ENCODE measurements around the gene GSTM2.

GSTM2 gene

DNA sequence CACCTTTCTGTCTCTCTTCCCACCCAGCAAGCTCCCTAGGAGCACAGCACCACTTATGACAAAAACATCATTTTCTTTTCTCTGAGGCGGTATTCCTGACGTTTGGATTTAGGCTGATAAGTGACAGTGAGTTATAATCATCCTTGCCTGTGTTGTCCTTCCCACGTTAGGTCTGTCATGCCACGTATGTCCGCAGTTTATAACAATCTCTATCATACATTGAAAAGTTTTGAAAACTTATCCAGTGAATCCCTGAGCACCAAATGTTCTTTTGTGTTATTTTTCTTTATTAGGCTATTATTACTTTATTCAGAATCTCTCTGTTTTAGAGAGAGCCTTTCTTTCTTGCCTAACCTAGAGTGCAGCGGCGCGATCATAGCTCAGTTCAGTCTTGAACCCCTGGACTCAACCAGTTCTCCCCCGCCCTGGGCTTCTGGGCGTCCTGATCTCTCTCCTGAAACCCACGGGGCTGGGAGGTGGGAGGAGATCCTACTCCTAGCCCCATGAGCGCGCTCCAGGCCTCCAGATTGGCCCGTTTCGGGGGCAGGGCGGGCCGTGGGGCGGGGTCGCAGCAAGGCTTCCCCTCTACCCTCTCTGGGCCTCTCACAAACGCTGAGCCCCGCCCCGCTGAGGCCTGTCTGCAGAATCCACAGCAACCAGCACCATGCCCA lies at the start of gene GSTM2:
Gene GSTM2, plus strand, starts transcription at position 606 of the 671 bp plus-strand sequence. Its CDS starts 59 bp downstream, at position 665.
- Histone ChIP-seq H3K4me1 (ENCODE audit: control insufficient read depth in 5 of 5, insufficient read depth in 5 of 5, low read length in 5 of 5) (peaks cover 2 to 13% (median 12%) of the 10 kb centered on the region in 5 donors), H3K27me3 (ENCODE audit: control insufficient read depth in 5 of 5, insufficient read depth in 4 of 5, low read length in 5 of 5) (no peaks in the 10 kb centered on the region), H3K27ac (ENCODE audit: low read depth, low read length) (no peak within 1 kb of the TSS), H3K36me3 (ENCODE audit: control insufficient read depth in 5 of 5, insufficient read depth in 5 of 5, low read length in 5 of 5) (peaks cover 0 to 11% (median 5%) of the 10 kb centered on the region in 5 donors), H3K4me3 (ENCODE audit: low read depth in 1 of 5, low read length in 5 of 5) (peak within 1 kb of the TSS; percentile 62 to 79 (median 72)), H3K9me3 (ENCODE audit: control insufficient read depth in 5 of 5, low read length in 5 of 5) (no peaks in the 10 kb centered on the region), H3K9ac (ENCODE audit: low read length in 5 of 5) (peak within 1 kb of the TSS in 4 of 5 donors; percentile 53 to 74 (median 65))

DNA sequence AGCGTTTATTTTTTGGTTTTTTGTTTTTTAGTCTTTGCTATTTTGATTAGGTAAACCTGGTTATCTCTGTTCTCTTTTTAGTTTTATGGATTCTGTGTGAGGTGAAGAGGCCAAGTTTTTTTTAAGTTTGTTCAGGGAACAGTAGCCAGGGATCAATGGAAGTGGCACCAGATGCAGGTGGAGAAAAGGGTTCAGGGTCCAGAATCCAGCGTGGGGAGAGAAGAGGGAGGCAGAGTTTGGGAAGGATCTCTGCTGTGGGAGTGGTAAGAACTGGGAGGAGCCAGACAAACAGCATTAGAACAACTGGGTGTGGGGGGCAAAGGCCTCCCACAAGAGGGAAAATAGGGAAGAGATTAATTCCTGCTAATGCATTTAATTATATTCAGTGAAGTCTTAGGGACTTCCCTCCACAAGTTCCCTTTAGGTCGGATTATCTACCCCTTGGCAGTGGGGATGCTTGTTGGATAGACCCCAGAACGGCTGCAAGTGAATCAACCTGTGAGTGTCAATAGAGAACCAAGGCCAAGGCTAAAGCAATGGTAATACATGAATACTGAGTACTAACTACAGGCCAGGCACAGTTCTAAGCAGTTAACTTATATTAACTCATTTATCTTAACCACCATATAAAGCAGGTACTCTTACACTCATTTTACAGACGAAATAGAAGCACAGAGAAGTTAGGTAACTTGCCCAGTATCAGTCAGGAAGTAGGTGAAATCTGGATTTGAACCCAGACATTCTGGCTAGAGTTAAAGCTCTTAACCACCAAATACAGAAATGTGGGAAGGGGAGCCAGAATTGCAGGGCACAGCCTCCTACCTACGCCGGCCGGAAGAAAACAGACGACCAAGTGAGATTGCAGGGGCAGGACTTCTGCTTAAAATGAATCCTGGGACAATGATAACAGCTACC lies 48.9 kb upstream of the GSTM2 start:
- Histone ChIP-seq H3K4me1 (ENCODE audit: control insufficient read depth in 5 of 5, insufficient read depth in 5 of 5, low read length in 5 of 5) (peaks cover 0 to 64% (median 51%) of the 10 kb centered on the region in 5 donors), H3K4me3 (ENCODE audit: low read depth in 1 of 5, low read length in 5 of 5) (peak overlapping the region; percentile 23 to 89 (median 81)), H3K27ac (ENCODE audit: low read depth, low read length) (peak overlapping the region; percentile 67), H3K36me3 (ENCODE audit: control insufficient read depth in 5 of 5, insufficient read depth in 5 of 5, low read length in 5 of 5) (no peaks in the 10 kb centered on the region), H3K9me3 (ENCODE audit: control insufficient read depth in 5 of 5, low read length in 5 of 5) (no peaks in the 10 kb centered on the region), H3K27me3 (ENCODE audit: control insufficient read depth in 5 of 5, insufficient read depth in 4 of 5, low read length in 5 of 5) (no peaks in the 10 kb centered on the region), H3K9ac (ENCODE audit: low read length in 5 of 5) (peak overlapping the region in 3 of 5 donors; percentile 79 to 90 (median 88))

DNA sequence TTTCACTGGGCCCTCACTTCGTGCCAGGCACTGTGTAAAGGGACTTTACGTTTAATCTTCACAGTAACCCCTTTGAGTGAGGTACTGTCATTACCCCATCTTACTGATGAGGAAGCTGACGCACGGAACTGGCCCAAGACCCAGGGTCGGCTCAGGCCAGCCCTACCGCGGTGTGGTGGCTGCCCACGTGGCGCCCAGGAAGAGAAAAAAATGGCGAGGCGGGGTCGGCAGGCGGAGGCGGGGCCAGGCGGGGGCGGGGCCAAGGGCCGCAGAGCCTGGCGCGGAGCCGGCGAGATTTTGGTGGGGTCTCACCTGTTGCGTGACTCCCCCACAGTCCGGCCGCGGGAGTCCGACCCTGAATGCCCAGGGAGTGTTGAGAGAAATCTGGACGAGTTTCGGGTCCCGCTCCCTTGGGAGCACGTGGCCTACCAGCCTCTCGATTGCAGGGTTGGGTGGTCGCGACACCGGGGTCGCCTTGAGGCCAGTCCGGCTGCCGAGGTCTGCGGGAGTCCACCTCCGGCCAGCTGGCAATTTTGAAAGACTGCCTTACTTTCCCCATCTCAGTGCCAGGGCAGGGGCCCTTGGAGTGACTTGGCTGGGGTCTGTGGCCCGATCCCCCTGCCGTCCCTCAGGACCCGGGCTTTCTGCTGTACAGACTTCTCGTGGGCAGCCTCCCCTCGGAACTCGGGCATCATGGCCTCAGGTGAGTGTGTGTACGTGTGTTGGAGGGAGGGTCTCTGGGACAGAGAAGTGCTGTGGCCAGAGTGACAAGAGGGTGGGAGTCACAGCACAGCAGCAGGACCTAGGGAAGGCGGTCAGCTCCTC lies 48.1 kb upstream of the GSTM2 start, which contains the start of the genes AMPD2 and GNAT2:
Gene AMPD2, plus strand, starts transcription at position 262 of the 825 bp plus-strand sequence. CDS start 1,339 bp downstream, outside the sequence.
Gene GNAT2, minus strand, starts transcription at position 41 of the 825 bp plus-strand sequence. CDS start 6,746 bp downstream, outside the sequence.
- peaks cover 0 to 72% (median 60%) of the 10 kb centered on the region in 5 donors for H3K4me1 ChIP-seq (ENCODE audit: control insufficient read depth in 5 of 5, insufficient read depth in 5 of 5, low read length in 5 of 5)

DNA sequence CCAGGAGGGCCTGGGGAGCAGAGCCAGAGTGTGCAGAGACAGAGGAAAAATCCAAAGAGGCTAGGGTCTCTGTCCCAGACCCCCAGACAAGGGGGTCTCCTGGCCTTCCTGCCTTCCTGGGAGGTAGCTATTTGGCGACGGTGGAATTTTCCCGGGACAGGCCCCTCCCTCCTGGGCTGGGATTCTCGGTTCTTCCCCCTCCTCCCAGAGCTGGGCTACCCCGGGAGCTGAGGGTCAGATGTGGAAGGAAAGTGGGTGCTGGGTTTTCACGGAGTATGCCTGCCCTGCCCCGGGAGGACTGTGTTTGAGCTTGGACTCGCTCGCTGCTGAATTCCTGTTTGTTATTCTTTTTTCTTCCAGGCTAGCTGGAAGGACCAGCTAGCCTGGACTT lies 47.5 kb upstream of the GSTM2 start:
- Histone ChIP-seq H3K4me3 (ENCODE audit: low read depth in 1 of 5, low read length in 5 of 5) (peak overlapping the region; percentile 78 to 93 (median 81)), H3K36me3 (ENCODE audit: control insufficient read depth in 5 of 5, insufficient read depth in 5 of 5, low read length in 5 of 5) (no peaks in the 10 kb centered on the region), H3K9ac (ENCODE audit: low read length in 5 of 5) (peak overlapping the region; percentile 75 to 90 (median 86)), H3K9me3 (ENCODE audit: control insufficient read depth in 5 of 5, low read length in 5 of 5) (no peaks in the 10 kb centered on the region), H3K27ac (ENCODE audit: low read depth, low read length) (peak overlapping the region; percentile 67), H3K27me3 (ENCODE audit: control insufficient read depth in 5 of 5, insufficient read depth in 4 of 5, low read length in 5 of 5) (no peaks in the 10 kb centered on the region), H3K4me1 (ENCODE audit: control insufficient read depth in 5 of 5, insufficient read depth in 5 of 5, low read length in 5 of 5) (peaks cover 0 to 79% (median 66%) of the 10 kb centered on the region in 5 donors)

More for the DNA sequence above, 48.1 kb upstream of the GSTM2 start, which contains the start of the genes AMPD2 and GNAT2:
- H3K27me3 ChIP-seq (ENCODE audit: control insufficient read depth in 5 of 5, insufficient read depth in 4 of 5, low read length in 5 of 5) = no peaks in the 10 kb centered on the region
- H3K27ac ChIP-seq (ENCODE audit: low read depth, low read length) = peak within 1 kb of the TSS; percentile 67
- H3K4me3 ChIP-seq (ENCODE audit: low read depth in 1 of 5, low read length in 5 of 5) = peak within 1 kb of the TSS; percentile 78 to 93 (median 81)
- H3K36me3 ChIP-seq (ENCODE audit: control insufficient read depth in 5 of 5, insufficient read depth in 5 of 5, low read length in 5 of 5) = no peaks in the 10 kb centered on the region
- H3K9me3 ChIP-seq (ENCODE audit: control insufficient read depth in 5 of 5, low read length in 5 of 5) = no peaks in the 10 kb centered on the region
- H3K9ac ChIP-seq (ENCODE audit: low read length in 5 of 5) = peak within 1 kb of the TSS; percentile 75 to 90 (median 86)

DNA sequence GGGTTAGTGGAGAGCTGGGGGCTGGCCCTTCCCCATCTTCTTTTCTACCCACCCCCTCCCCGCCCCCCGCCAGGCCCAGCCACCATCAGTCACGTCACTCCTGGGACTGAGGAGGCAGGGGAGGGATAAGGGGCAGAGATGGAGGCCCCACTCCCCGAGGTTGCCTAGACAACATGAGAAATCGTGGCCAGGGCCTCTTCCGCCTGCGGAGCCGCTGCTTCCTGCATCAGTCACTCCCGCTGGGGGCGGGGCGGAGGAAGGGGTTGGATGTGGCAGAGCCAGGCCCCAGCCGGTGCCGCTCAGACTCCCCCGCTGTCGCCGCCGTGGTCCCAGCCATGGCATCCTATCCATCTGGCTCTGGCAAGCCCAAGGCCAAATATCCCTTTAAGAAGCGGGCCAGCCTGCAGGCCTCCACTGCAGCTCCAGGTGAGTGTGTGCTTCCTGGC lies 47.0 kb upstream of the GSTM2 start:
- H3K27me3 ChIP-seq (ENCODE audit: control insufficient read depth in 5 of 5, insufficient read depth in 4 of 5, low read length in 5 of 5) = no peaks in the 10 kb centered on the region
- peaks cover 0 to 2% (median 0%) of the 10 kb centered on the region in 5 donors for H3K36me3 ChIP-seq (ENCODE audit: control insufficient read depth in 5 of 5, insufficient read depth in 5 of 5, low read length in 5 of 5)
- peaks cover 0 to 83% (median 69%) of the 10 kb centered on the region in 5 donors for H3K4me1 ChIP-seq (ENCODE audit: control insufficient read depth in 5 of 5, insufficient read depth in 5 of 5, low read length in 5 of 5)
- H3K4me3 ChIP-seq (ENCODE audit: low read depth in 1 of 5, low read length in 5 of 5) = peak overlapping the region; percentile 78 to 93 (median 81)
- H3K9ac ChIP-seq (ENCODE audit: low read length in 5 of 5) = peak overlapping the region in 3 of 5 donors; percentile 79 to 90 (median 88)
- no peaks in the 10 kb centered on the region for H3K9me3 ChIP-seq (ENCODE audit: control insufficient read depth in 5 of 5, low read length in 5 of 5)
- peak overlapping the region; percentile 67 for H3K27ac ChIP-seq (ENCODE audit: low read depth, low read length)

DNA sequence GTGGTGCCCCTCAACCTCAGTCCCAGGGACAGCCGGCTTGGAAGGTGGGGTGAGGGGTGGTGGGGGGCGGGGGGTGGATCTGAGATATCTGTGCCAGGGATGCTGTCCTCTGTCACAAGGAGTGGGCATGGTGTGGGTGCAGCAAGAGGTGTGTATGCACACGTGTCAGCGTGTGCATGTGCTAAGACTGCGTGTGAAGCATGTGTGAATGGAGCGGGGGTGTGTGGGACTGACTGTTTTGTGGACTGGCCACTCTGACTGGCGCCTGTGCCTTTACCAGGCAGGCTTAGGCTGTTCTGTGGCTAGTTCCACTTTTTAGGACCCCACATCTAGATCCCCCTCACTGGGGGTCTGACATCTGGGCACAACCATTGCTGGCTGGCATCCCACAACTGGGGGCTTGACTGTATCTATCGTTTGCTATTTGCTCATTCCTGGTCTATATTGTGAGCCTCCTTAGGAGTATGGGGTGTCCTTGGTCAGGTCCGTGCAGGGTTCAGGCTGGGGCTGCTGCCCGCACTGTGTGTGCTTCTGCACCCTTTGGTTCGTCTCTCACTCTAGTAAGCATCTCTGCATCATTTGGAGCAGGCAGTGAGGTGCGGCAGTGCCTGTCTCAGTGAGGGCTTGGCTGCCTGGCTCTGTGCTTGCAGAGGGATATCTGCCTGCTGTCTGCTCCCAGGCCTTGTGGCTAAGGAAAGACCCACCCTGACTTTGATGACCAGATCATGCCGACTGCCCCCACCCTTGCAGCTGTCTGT lies 46.3 kb upstream of the GSTM2 start:
- Histone ChIP-seq H3K36me3 (ENCODE audit: control insufficient read depth in 5 of 5, insufficient read depth in 5 of 5, low read length in 5 of 5) (peaks cover 0 to 9% (median 1%) of the 10 kb centered on the region in 5 donors), H3K9ac (ENCODE audit: low read length in 5 of 5) (peak overlapping the region in 3 of 5 donors; percentile 48 to 78 (median 71)), H3K27me3 (ENCODE audit: control insufficient read depth in 5 of 5, insufficient read depth in 4 of 5, low read length in 5 of 5) (no peaks in the 10 kb centered on the region), H3K27ac (ENCODE audit: low read depth, low read length) (peak overlapping the region; percentile 41), H3K9me3 (ENCODE audit: control insufficient read depth in 5 of 5, low read length in 5 of 5) (no peaks in the 10 kb centered on the region), H3K4me3 (ENCODE audit: low read depth in 1 of 5, low read length in 5 of 5) (peak overlapping the region; percentile 67 to 81 (median 78)), H3K4me1 (ENCODE audit: control insufficient read depth in 5 of 5, insufficient read depth in 5 of 5, low read length in 5 of 5) (peaks cover 0 to 80% (median 69%) of the 10 kb centered on the region in 5 donors)

DNA sequence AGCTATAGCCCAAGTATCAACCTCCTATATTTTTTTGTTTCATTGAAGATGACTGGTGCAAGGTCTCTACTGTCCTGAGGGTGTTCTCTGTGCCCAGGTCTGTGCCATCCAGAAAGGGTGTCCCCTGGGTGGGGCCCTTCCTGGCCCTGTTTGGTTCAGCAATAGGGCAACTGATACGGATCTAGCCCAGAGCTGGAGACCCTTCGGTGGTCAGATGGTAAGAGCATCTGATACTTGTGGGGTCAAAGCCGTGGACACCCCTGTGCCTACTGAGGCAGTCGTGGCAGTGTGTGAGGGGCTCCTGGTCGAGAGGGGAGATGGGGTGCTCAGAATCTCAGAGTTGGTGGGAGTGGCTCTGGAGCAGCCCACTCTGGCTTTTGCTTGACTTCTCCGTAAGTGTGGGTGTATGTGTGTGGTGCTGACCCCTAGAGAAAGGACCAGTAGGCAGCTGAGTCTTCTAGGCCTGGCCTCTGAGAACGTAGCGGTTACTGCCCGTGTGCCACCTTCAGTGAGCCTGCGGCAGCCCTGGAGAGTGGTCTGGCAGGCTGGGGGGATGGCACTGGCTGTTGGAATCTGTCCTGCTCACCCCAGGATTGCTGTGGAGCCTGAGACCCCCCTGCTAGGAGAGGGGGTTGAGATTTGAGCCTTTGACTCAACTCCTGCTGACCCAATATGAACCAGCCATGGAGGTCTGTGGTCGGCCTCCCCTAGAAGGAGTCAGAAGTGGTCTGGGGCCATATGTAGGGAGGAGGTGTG lies 45.5 kb upstream of the GSTM2 start:
- H3K4me1 ChIP-seq (ENCODE audit: control insufficient read depth in 5 of 5, insufficient read depth in 5 of 5, low read length in 5 of 5) = peaks cover 0 to 72% (median 69%) of the 10 kb centered on the region in 5 donors
- peak overlapping the region in 3 of 5 donors; percentile 67 to 81 (median 81) for H3K4me3 ChIP-seq (ENCODE audit: low read depth in 1 of 5, low read length in 5 of 5)
- no peak overlapping the region for H3K27ac ChIP-seq (ENCODE audit: low read depth, low read length)
- H3K36me3 ChIP-seq (ENCODE audit: control insufficient read depth in 5 of 5, insufficient read depth in 5 of 5, low read length in 5 of 5) = peaks cover 0 to 16% (median 9%) of the 10 kb centered on the region in 5 donors
- peak overlapping the region in 1 of 5 donors; percentile 38 for H3K9ac ChIP-seq (ENCODE audit: low read length in 5 of 5)
- no peaks in the 10 kb centered on the region for H3K27me3 ChIP-seq (ENCODE audit: control insufficient read depth in 5 of 5, insufficient read depth in 4 of 5, low read length in 5 of 5)
- no peaks in the 10 kb centered on the region for H3K9me3 ChIP-seq (ENCODE audit: control insufficient read depth in 5 of 5, low read length in 5 of 5)

DNA sequence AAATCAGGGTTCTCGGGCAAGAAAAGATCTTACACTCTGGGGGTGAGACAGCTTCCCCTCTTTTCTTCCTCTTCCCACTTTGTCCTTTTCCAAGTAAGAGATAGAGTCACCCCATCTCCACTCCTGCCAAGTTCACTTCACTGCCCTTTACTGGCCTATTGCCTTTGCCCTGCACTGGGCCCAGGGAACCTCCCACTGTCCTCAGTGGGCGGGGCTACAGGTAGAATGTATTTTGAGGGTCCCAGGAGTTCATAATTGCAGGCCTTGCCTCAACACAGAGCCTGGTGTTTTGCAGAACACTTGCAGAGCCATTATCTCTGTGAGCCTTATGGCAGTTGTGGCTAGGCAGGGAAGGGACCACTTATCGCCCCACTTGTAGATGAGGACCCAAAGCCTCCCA lies 45.0 kb upstream of the GSTM2 start:
- no peaks in the 10 kb centered on the region for H3K9me3 ChIP-seq (ENCODE audit: control insufficient read depth in 5 of 5, low read length in 5 of 5)
- H3K9ac ChIP-seq (ENCODE audit: low read length in 5 of 5) = peak overlapping the region in 2 of 5 donors; percentile 9 to 20
- H3K27ac ChIP-seq (ENCODE audit: low read depth, low read length) = no peak overlapping the region
- peaks cover 0 to 72% (median 66%) of the 10 kb centered on the region in 5 donors for H3K4me1 ChIP-seq (ENCODE audit: control insufficient read depth in 5 of 5, insufficient read depth in 5 of 5, low read length in 5 of 5)
- H3K4me3 ChIP-seq (ENCODE audit: low read depth in 1 of 5, low read length in 5 of 5) = no peak overlapping the region
- H3K36me3 ChIP-seq (ENCODE audit: control insufficient read depth in 5 of 5, insufficient read depth in 5 of 5, low read length in 5 of 5) = peaks cover 0 to 22% (median 15%) of the 10 kb centered on the region in 5 donors
- no peaks in the 10 kb centered on the region for H3K27me3 ChIP-seq (ENCODE audit: control insufficient read depth in 5 of 5, insufficient read depth in 4 of 5, low read length in 5 of 5)
